T-helper 9 cell (primary cell): ENCODE measurements around the gene SQOR.
"Not testable (repeated sequence)": the region's sequence is repeated elsewhere in the genome, so short reads cannot be mapped to it uniquely, and the experiment has no call there.

Experiments used
- DNase-seq: peaks from one replicate; pipeline ENCODE4 v3.0.0-alpha.2; 2020

The SQOR gene

GRCh38 chr15:45635191-45635638 lies 386 bp downstream of the SQOR start:
- DNase-seq = peak; percentile 59

- no peak for DNase-seq
Measured at GRCh38 chr15:45635763-45636292, 999 bp downstream of the SQOR start.

- DNase-seq = no peak
Measured at GRCh38 chr15:45637141-45637540, 2.3 kb downstream of the SQOR start.

GRCh38 chr15:45637552-45638033 lies 2.8 kb downstream of the SQOR start:
- DNase-seq = peak; percentile 9

- no peak for DNase-seq
Measured at GRCh38 chr15:45640616-45641015, 5.8 kb downstream of the SQOR start.

GRCh38 chr15:45641374-45641781 lies 6.5 kb downstream of the SQOR start:
- DNase-seq = no peak

GRCh38 chr15:45641999-45642932 lies 7.4 kb downstream of the SQOR start:
- no peak for DNase-seq

- DNase-seq = no peak
Measured at GRCh38 chr15:45644437-45644836, 9.6 kb downstream of the SQOR start.

GRCh38 chr15:45645026-45645980 lies 10.5 kb downstream of the SQOR start:
- DNase-seq = no peak

- no peak for DNase-seq
Measured at GRCh38 chr15:45646220-45646619, 11.4 kb downstream of the SQOR start.

- DNase-seq = no peak
Measured at GRCh38 chr15:45647828-45648227, 13.0 kb downstream of the SQOR start.

GRCh38 chr15:45648521-45649200 lies 13.8 kb downstream of the SQOR start:
- no peak for DNase-seq

- not testable (repeated sequence) for DNase-seq
Measured at GRCh38 chr15:45650007-45650406, 15.2 kb downstream of the SQOR start.

- no peak for DNase-seq
Measured at GRCh38 chr15:45650889-45651525, 16.2 kb downstream of the SQOR start.

GRCh38 chr15:45653702-45654424 lies 19.0 kb downstream of the SQOR start:
- DNase-seq = no peak

- no peak for DNase-seq
Measured at GRCh38 chr15:45654749-45655148, 19.9 kb downstream of the SQOR start.

- no peak for DNase-seq
Measured at GRCh38 chr15:45657254-45657653, 22.4 kb downstream of the SQOR start.

- DNase-seq = no peak
Measured at GRCh38 chr15:45657764-45658545, 23.1 kb downstream of the SQOR start.

GRCh38 chr15:45660231-45660979 lies 25.6 kb downstream of the SQOR start:
- no peak for DNase-seq
